H9 (cell line): ENCODE results near the gene DNAJA4. TPM values are rescaled to one million over a fixed set of nuclear protein-coding genes. Genes with fewer than 3 reads are reported as not detected.

Experiments
- DNase-seq: peaks from one replicate; pipeline ENCODE4 v3.0.0-alpha.2; 2017
- H2AFZ ChIP-seq: one replicate; pipeline ENCODE4 v1.6.1; 2013; ENCODE audit warnings: mild to moderate bottlenecking, low read length, control low read depth, moderate library complexity
- H2AK5ac ChIP-seq: 2 replicates; pipeline ENCODE4 v1.6.1; 2013; ENCODE audit warnings: low read length, control low read depth, mixed read lengths; ENCODE audit not compliant: insufficient read length
- H2BK120ac ChIP-seq: one replicate; pipeline ENCODE4 v1.6.1; 2013; ENCODE audit warnings: low read depth, mild to moderate bottlenecking, low read length, control low read depth, inconsistent platforms; ENCODE audit not compliant: poor library complexity, severe bottlenecking
- H2BK12ac ChIP-seq: 2 replicates; pipeline ENCODE4 v1.6.1; 2013; ENCODE audit warnings: low read length, control low read depth, mixed read lengths, low read depth; ENCODE audit not compliant: insufficient read length
- H2BK15ac ChIP-seq: 2 replicates; pipeline ENCODE4 v1.6.1; 2013; ENCODE audit warnings: low read depth, low read length, control low read depth
- H2BK20ac ChIP-seq: one replicate; pipeline ENCODE4 v1.6.1; 2013; ENCODE audit warnings: low read depth, mild to moderate bottlenecking, low read length, control low read depth, inconsistent platforms; ENCODE audit not compliant: poor library complexity, severe bottlenecking
- H2BK5ac ChIP-seq: 2 replicates; pipeline ENCODE4 v1.6.1; 2013; ENCODE audit warnings: low read length, control low read depth, mixed read lengths; ENCODE audit not compliant: insufficient read length
- H3K14ac ChIP-seq: 2 replicates; pipeline ENCODE4 v1.6.1; 2013; ENCODE audit warnings: low read length, control low read depth; ENCODE audit not compliant: insufficient read depth
- H3K18ac ChIP-seq: 2 replicates; pipeline ENCODE4 v1.6.1; 2013; ENCODE audit warnings: low read depth, mild to moderate bottlenecking, mixed read lengths, low read length, control low read depth; ENCODE audit not compliant: insufficient read length
- H3K23ac ChIP-seq: 2 replicates; pipeline ENCODE4 v1.6.1; 2013; ENCODE audit warnings: low read length, control low read depth, mixed read lengths, low read depth; ENCODE audit not compliant: insufficient read length
- H3K23me2 ChIP-seq: 2 replicates; pipeline ENCODE4 v1.6.1; 2013; ENCODE audit warnings: low read depth, mild to moderate bottlenecking, mixed read lengths, low read length, control low read depth; ENCODE audit not compliant: insufficient read length, poor library complexity, severe bottlenecking
- H3K27ac ChIP-seq: 2 replicates; pipeline ENCODE4 v1.5.1; 2013; ENCODE audit warnings: low read length, control low read depth, mixed read lengths, low read depth; ENCODE audit not compliant: insufficient read length
- H3K27me3 ChIP-seq: 2 replicates; pipeline ENCODE4 v1.6.1; 2013; ENCODE audit warnings: low read length, control low read depth, inconsistent platforms; ENCODE audit not compliant: insufficient read depth
- H3K4ac ChIP-seq: 2 replicates; pipeline ENCODE4 v1.6.1; 2013; ENCODE audit warnings: low read depth, mild to moderate bottlenecking, control low read depth, inconsistent platforms, low read length, moderate library complexity
- H3K4me1 ChIP-seq: 2 replicates; pipeline ENCODE4 v1.6.1; 2013; ENCODE audit warnings: low read length, control low read depth, inconsistent platforms; ENCODE audit not compliant: insufficient read depth
- H3K4me2 ChIP-seq: 2 replicates; pipeline ENCODE4 v1.6.1; 2013; ENCODE audit warnings: low read length, control low read depth, mixed read lengths; ENCODE audit not compliant: insufficient read length, insufficient read depth
- H3K56ac ChIP-seq: 2 replicates; pipeline ENCODE4 v1.6.1; 2013; ENCODE audit warnings: low read depth, mild to moderate bottlenecking, mixed read lengths, low read length, control low read depth; ENCODE audit not compliant: insufficient read length
- H3K79me1 ChIP-seq: 2 replicates; pipeline ENCODE4 v1.6.1; 2013; ENCODE audit warnings: low read depth, mild to moderate bottlenecking, moderate library complexity, low read length, control low read depth, inconsistent platforms; ENCODE audit not compliant: insufficient read depth, poor library complexity, severe bottlenecking
- H3K79me2 ChIP-seq: 2 replicates; pipeline ENCODE4 v1.6.1; 2013; ENCODE audit warnings: low read length, control low read depth, inconsistent platforms; ENCODE audit not compliant: insufficient read depth
- H3K9ac ChIP-seq: 2 replicates; pipeline ENCODE4 v1.6.1; 2013; ENCODE audit warnings: low read length, control low read depth, mixed read lengths; ENCODE audit not compliant: insufficient read length; ENCODE audit errors: extremely low read depth
- H3K9me3 ChIP-seq: one replicate; pipeline ENCODE4 v1.6.1; 2013; ENCODE audit warnings: low read depth, low read length, inconsistent platforms; ENCODE audit not compliant: control insufficient read depth
- H3T11ph ChIP-seq: one replicate; pipeline ENCODE4 v1.6.1; 2013; ENCODE audit warnings: mild to moderate bottlenecking, low read length, control low read depth, inconsistent platforms
- H4K20me1 ChIP-seq: one replicate; pipeline ENCODE4 v1.6.1; 2013; ENCODE audit not compliant: control insufficient read depth, insufficient read length, insufficient read depth
- H4K5ac ChIP-seq: 2 replicates; pipeline ENCODE4 v1.6.1; 2013; ENCODE audit warnings: low read depth, mild to moderate bottlenecking, mixed read lengths, low read length, control low read depth; ENCODE audit not compliant: insufficient read length
- H4K8ac ChIP-seq: replicated peaks from 2 replicates; pipeline ENCODE4 v1.6.1; 2013; ENCODE audit warnings: low read length, control low read depth, mixed read lengths, low read depth; ENCODE audit not compliant: insufficient read length
- H4K91ac ChIP-seq: 2 replicates; pipeline ENCODE4 v1.6.1; 2013; ENCODE audit warnings: low read depth, mild to moderate bottlenecking, moderate library complexity, mixed read lengths, low read length, control low read depth; ENCODE audit not compliant: insufficient read length
- H3K27ac Mint-ChIP-seq, 3 experiments: 2 replicates in 2 of 3; 3 replicates in 1 of 3; pipeline ENCODE4 v1.8.0; 2020 to 2021; ENCODE audit warnings: mixed read lengths in 3 of 3, mild to moderate bottlenecking in 1 of 3, moderate library complexity in 1 of 3
- H3K27me3 Mint-ChIP-seq: 2 replicates; pipeline ENCODE4 v1.8.0; 2021; ENCODE audit warnings: low read depth, mild to moderate bottlenecking, moderate library complexity, mixed read lengths
- H3K36me3 Mint-ChIP-seq, 3 experiments: 2 replicates in 2 of 3; 3 replicates in 1 of 3; pipeline ENCODE4 v1.8.0; 2020 to 2021; ENCODE audit warnings: low read depth in 3 of 3, mixed read lengths in 3 of 3; ENCODE audit not compliant: insufficient read depth in 1 of 3
- H3K4me1 Mint-ChIP-seq, 2 experiments: 2 replicates each; pipeline ENCODE4 v1.8.0; 2020; ENCODE audit warnings: mixed read lengths in 2 of 2
- H3K4me3 Mint-ChIP-seq, 2 experiments: 2 replicates in 1 of 2; 3 replicates in 1 of 2; pipeline ENCODE4 v1.8.0; 2020 to 2021; ENCODE audit warnings: mild to moderate bottlenecking in 2 of 2, mixed read lengths in 2 of 2, moderate library complexity in 1 of 2
- H3K9me3 Mint-ChIP-seq, 2 experiments: 2 replicates in 1 of 2; 3 replicates in 1 of 2; pipeline ENCODE4 v1.8.0; 2020; ENCODE audit warnings: mild to moderate bottlenecking in 2 of 2, mixed read lengths in 2 of 2, moderate library complexity in 1 of 2
- WGBS: extraction: QIAGEN DNeasy Blood & Tissue Kit; methylation state at CpG from one replicate; pipeline ENCODE4 v1.1.7; 2013; ENCODE audit warnings: missing lambda C conversion rate, low lambda C conversion rate, mixed read lengths; ENCODE audit not compliant: insufficient read length; ENCODE audit errors: extremely low coverage; 5-methylcytosine and 5-hydroxymethylcytosine counted together
- total RNA-seq: library from RNA; stranded (reverse); gene quantifications from 2 replicates; pipeline ENCODE4 v1.2.1, GENCODE V29; 2021
- TF ChIP-seq, protein P1 (sequence below): fragments of 200-600 bp; sonication (generic); conservative IDR thresholded peaks from 3 replicates; pipeline ENCODE4 v1.8.0; 2021; ENCODE audit warnings: antibody characterized with exemption, mild to moderate bottlenecking

DNAJA4 gene
- total RNA-seq, 1 experiment from 2014 or later = 0.13 TPM

GRCh38 chr15:78241017-78241416 lies 23.3 kb upstream of the DNAJA4 start:
- no peak overlapping the region for H2AFZ ChIP-seq
- no peaks in the 10 kb centered on the region for H3K79me2 ChIP-seq
- DNase-seq = peak; percentile 93
- Mint-ChIP-seq H3K4me3 (no peak overlapping the region), H3K4me1 (peaks cover 19 to 27% of the 10 kb centered on the region in 2 experiments), H3K27me3 (peaks cover 6% of the 10 kb centered on the region), H3K36me3 (no peaks in the 10 kb centered on the region; a peak in 2 of 7 replicates), H3K9me3 (peaks cover 0 to 3% of the 10 kb centered on the region in 2 experiments; a peak in 2 of 5 replicates), H3K27ac (no peak overlapping the region)
- no peak overlapping the region for H2BK120ac ChIP-seq
- H3K27me3 ChIP-seq = no peaks in the 10 kb centered on the region
- H3K4ac ChIP-seq = no peak overlapping the region
- H2AK5ac ChIP-seq = no peak overlapping the region
- H4K20me1 ChIP-seq = no peaks in the 10 kb centered on the region
- no peak overlapping the region for H4K91ac ChIP-seq
- no peak overlapping the region for H3K56ac ChIP-seq
- no peak overlapping the region for H2BK12ac ChIP-seq
- H3T11ph ChIP-seq = no peak overlapping the region
- no peak overlapping the region for H3K4me2 ChIP-seq
- no peak overlapping the region for H3K9ac ChIP-seq
- no peaks in the 10 kb centered on the region for H3K9me3 ChIP-seq
- no peaks in the 10 kb centered on the region for H3K4me1 ChIP-seq
- no peak overlapping the region for H3K23ac ChIP-seq
- H4K8ac ChIP-seq = no peak overlapping the region
- no peak overlapping the region for H3K14ac ChIP-seq
- H3K18ac ChIP-seq = no peak overlapping the region
- H2BK20ac ChIP-seq = no peak overlapping the region
- TF ChIP-seq, protein P1, sequence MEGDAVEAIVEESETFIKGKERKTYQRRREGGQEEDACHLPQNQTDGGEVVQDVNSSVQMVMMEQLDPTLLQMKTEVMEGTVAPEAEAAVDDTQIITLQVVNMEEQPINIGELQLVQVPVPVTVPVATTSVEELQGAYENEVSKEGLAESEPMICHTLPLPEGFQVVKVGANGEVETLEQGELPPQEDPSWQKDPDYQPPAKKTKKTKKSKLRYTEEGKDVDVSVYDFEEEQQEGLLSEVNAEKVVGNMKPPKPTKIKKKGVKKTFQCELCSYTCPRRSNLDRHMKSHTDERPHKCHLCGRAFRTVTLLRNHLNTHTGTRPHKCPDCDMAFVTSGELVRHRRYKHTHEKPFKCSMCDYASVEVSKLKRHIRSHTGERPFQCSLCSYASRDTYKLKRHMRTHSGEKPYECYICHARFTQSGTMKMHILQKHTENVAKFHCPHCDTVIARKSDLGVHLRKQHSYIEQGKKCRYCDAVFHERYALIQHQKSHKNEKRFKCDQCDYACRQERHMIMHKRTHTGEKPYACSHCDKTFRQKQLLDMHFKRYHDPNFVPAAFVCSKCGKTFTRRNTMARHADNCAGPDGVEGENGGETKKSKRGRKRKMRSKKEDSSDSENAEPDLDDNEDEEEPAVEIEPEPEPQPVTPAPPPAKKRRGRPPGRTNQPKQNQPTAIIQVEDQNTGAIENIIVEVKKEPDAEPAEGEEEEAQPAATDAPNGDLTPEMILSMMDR = peak; percentile 93
- no peak overlapping the region for H2BK15ac ChIP-seq
- H3K23me2 ChIP-seq = no peaks in the 10 kb centered on the region
- no peak overlapping the region for H2BK5ac ChIP-seq
- H3K27ac ChIP-seq = no peak overlapping the region
- H4K5ac ChIP-seq = no peak overlapping the region
- H3K79me1 ChIP-seq = no peaks in the 10 kb centered on the region
- WGBS = no CpG with 5 or more reads among the region's 12 CpGs
